GM20000 (cell line): ENCODE results near the gene EPHA6.

Source experiments
- DNase-seq: peaks from one replicate; pipeline ENCODE4 v3.0.0; 2012; ENCODE audit warnings: low spot score
- CTCF ChIP-seq: IDR thresholded peaks from 2 replicates; pipeline ENCODE4 v1.5.1; 2012; ENCODE audit warnings: mild to moderate bottlenecking, control low read depth; ENCODE audit errors: extremely low read depth, missing control alignments

The EPHA6 gene

GRCh38 chr3:97121386-97121785 lies 307.0 kb downstream of the EPHA6 start:
- no peak for DNase-seq
- TF ChIP-seq CTCF: no peak

GRCh38 chr3:97125902-97126499 lies 311.6 kb downstream of the EPHA6 start:
- no peak for TF ChIP-seq CTCF
- no peak for DNase-seq

GRCh38 chr3:97131476-97131875 lies 317.1 kb downstream of the EPHA6 start:
- no peak for TF ChIP-seq CTCF

GRCh38 chr3:97138914-97139541 lies 324.6 kb downstream of the EPHA6 start:
- DNase-seq: no peak
- TF ChIP-seq CTCF: no peak

More at GRCh38 chr3:97131476-97131875, 317.1 kb downstream of the EPHA6 start:
- no peak for DNase-seq

GRCh38 chr3:97148931-97149330 lies 334.5 kb downstream of the EPHA6 start:
- TF ChIP-seq CTCF: no peak
- no peak for DNase-seq

- DNase-seq: no peak
- no peak for TF ChIP-seq CTCF
Measured at GRCh38 chr3:97161169-97161568, 346.8 kb downstream of the EPHA6 start.

- no peak for TF ChIP-seq CTCF
- no peak for DNase-seq
Measured at GRCh38 chr3:97177242-97177641, 362.8 kb downstream of the EPHA6 start.
